Effector memory CD4-positive, alpha-beta T cell (primary cell): Measurements from ENCODE around the gene EPHB1.

Source experiments
- DNase-seq, 3 donors: peaks; one replicate each; pipeline ENCODE4 v3.0.0-alpha.2; 2020
- H3K27ac ChIP-seq: 2 replicates; pipeline ENCODE4 v1.7.0; 2013; ENCODE audit warnings: mild to moderate bottlenecking, low read length, moderate library complexity; ENCODE audit not compliant: insufficient read depth, poor library complexity, severe bottlenecking
- H3K27me3 ChIP-seq: replicated peaks from 2 replicates; pipeline ENCODE4 v1.7.0; 2013; ENCODE audit warnings: mild to moderate bottlenecking, low read length; ENCODE audit not compliant: insufficient read depth, control insufficient read depth, poor library complexity, severe bottlenecking
- H3K36me3 ChIP-seq: 2 replicates; pipeline ENCODE4 v1.7.0; 2013; ENCODE audit warnings: mild to moderate bottlenecking, low read length, moderate library complexity; ENCODE audit not compliant: control insufficient read depth, insufficient read depth
- H3K4me1 ChIP-seq: 2 replicates; pipeline ENCODE4 v1.7.0; 2013; ENCODE audit warnings: low read length, mild to moderate bottlenecking; ENCODE audit not compliant: control insufficient read depth, insufficient read depth, poor library complexity, severe bottlenecking
- H3K4me3 ChIP-seq: 2 replicates; pipeline ENCODE4 v1.7.0; 2013; ENCODE audit warnings: low read length, low read depth, mild to moderate bottlenecking; ENCODE audit not compliant: insufficient read depth, poor library complexity, severe bottlenecking
- H3K9me3 ChIP-seq: 2 replicates; pipeline ENCODE4 v1.7.0; 2013; ENCODE audit warnings: mild to moderate bottlenecking, low read length, moderate library complexity; ENCODE audit not compliant: control insufficient read depth

The EPHB1 gene

DNA sequence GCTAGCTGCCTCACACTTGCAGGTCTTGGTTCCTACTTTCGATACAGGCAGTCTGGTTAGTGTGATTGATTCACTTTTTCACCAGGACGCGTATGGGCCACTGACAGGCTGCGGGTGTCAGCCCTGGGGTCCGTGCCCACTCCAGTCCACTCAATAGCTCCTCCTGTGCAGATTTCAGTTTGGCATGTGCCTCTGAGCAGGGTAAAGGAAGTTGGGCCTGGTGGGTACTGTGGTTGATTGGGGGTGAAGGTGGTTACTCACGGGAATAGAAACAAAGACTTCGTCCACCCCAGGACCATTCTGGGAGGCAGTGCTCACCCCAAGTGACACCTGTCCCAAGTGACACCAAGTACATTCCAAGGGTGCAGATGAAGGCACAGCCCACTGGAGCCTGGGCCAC is 62.3 kb downstream of the EPHB1 start:
- Histone ChIP-seq H3K4me1 (no peaks in the 10 kb centered on the region), H3K27ac (no peak overlapping the region), H3K9me3 (no peaks in the 10 kb centered on the region), H3K36me3 (no peaks in the 10 kb centered on the region), H3K27me3 (no peaks in the 10 kb centered on the region), H3K4me3 (no peak overlapping the region)
- DNase-seq, result no peak

DNA sequence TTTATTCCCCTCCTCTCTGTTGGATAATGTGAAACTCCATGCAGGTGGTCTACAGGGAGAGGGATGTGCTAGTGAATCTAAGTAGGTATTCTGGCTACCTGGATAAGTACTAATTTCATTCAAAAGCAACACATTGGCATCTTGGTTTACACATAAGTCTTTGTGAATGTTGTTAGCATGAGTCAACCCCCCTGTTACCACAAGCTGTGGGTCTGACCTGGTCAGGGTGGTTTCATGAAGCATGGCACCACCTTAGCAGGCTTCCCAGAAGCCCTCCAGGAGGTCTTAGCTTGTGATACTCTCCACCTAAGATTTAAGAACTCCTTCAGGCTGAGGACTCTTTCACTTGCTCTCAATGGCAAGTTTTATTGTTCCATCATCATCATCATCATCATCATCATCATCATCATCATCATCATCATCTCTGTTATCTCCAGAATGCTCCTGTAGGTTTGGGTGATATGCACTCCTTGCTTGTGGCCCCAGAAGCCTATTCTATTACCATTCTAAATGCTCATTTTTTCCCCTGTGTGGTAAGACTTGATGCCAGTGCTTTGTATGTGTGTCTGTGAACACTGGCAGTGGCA is 62.8 kb downstream of the EPHB1 start:
- DNase-seq, result no peak
- Histone ChIP-seq H3K9me3 (no peaks in the 10 kb centered on the region), H3K27me3 (no peaks in the 10 kb centered on the region), H3K36me3 (no peaks in the 10 kb centered on the region), H3K4me3 (no peak overlapping the region), H3K27ac (no peak overlapping the region), H3K4me1 (no peaks in the 10 kb centered on the region)

DNA sequence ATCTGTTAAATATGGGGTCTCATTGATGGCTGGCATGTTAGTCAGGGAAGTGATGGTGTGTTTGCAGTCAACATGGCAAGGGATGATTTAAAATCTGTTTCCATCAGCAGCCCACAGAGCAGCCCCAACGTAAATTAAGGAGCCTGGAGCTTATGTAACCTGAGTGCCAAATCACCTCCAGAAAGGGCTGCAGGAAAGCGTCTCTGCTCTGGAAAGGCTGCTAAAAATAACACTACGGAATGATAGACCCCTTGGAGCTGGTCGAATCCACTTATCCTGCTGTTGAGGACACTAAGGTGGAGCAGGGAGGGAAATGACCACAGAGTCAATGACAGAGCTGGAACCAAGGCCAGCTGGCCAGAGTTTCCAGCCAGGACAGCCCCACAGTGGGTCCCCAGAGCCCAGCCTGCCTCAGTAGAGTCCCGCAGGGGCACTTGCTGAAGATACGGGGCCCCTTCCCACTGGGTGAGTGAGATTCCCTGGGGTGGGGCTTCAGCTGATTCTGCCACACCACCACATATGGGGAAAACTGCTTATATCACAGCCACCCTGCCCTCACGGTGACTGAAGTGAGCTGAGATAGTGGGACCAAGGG is 63.5 kb downstream of the EPHB1 start:
- Histone ChIP-seq H3K36me3 (no peaks in the 10 kb centered on the region), H3K4me1 (no peaks in the 10 kb centered on the region), H3K27me3 (no peaks in the 10 kb centered on the region), H3K4me3 (no peak overlapping the region), H3K9me3 (no peaks in the 10 kb centered on the region), H3K27ac (no peak overlapping the region)
- DNase-seq, result no peak

DNA sequence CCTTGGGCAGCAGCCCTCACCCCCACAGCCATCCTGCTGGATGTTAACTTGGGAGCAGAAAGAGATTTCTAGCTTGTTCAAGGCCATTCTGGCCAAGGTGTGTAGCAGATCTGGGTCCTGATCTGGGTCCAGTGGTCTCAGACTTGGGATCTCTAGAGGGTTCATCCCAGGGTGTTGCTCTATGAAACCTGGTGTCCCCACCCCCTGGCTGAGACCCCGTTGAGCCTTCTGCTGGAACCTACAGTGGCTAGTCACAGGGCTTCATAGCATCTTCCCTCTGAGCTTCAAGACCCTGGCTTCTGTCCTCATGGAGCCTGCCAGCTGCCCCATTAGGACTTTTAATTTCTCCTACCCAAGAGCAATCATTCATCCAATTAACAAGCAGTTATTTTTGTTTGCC is 64.3 kb downstream of the EPHB1 start:
- no peaks in the 10 kb centered on the region for H3K36me3 ChIP-seq
- H3K4me1 ChIP-seq, result no peaks in the 10 kb centered on the region
- no peak for DNase-seq
- H3K9me3 ChIP-seq, result no peaks in the 10 kb centered on the region
- H3K27ac ChIP-seq, result no peak overlapping the region
- H3K27me3 ChIP-seq, result no peaks in the 10 kb centered on the region
- no peak overlapping the region for H3K4me3 ChIP-seq

DNA sequence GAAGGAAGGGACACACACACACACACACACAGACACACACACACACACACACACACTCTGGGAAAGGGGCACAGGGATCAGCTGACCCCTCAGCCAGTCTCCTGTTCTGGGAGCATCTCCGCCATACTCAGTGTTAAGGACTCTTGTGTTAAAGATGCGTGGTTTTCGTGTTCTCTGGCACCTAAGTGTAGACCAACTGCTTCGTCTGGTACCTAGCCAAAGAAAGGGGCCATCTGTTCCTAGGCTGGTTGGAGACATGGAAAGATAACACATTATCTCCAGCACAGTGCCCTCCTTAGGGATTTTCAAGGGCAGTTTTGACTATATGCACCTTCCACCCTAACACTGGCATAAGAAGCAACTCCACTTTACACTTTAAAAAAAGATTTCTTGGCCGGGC is 65.1 kb downstream of the EPHB1 start:
- no peaks in the 10 kb centered on the region for H3K9me3 ChIP-seq
- no peak overlapping the region for H3K27ac ChIP-seq
- H3K4me1 ChIP-seq, result no peaks in the 10 kb centered on the region
- no peaks in the 10 kb centered on the region for H3K36me3 ChIP-seq
- H3K27me3 ChIP-seq, result no peaks in the 10 kb centered on the region
- DNase-seq, result no peak
- no peak overlapping the region for H3K4me3 ChIP-seq

DNA sequence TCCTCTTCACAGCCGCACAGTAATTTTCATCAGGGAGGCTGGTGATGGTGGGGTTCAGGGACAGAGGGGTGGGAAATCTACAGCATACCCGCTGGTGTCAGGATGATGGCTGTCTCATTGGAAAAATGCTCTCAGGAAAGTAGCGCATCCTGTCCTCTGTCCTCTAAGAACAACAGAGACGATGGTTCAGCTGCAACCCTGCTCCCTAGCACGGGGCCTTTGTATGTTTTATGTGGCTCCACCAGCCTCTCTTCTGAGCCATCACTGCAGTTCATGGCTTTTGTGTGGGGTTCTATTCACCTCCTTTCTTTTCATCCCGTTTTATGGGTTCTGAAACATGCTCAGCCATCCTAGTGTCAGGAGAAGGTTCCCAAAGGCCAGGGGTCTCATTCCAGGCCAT is 68.9 kb downstream of the EPHB1 start:
- H3K27me3 ChIP-seq, result no peaks in the 10 kb centered on the region
- H3K9me3 ChIP-seq, result no peaks in the 10 kb centered on the region
- H3K27ac ChIP-seq, result no peak overlapping the region
- no peaks in the 10 kb centered on the region for H3K4me1 ChIP-seq
- no peak overlapping the region for H3K4me3 ChIP-seq
- DNase-seq, result no peak
- no peaks in the 10 kb centered on the region for H3K36me3 ChIP-seq

DNA sequence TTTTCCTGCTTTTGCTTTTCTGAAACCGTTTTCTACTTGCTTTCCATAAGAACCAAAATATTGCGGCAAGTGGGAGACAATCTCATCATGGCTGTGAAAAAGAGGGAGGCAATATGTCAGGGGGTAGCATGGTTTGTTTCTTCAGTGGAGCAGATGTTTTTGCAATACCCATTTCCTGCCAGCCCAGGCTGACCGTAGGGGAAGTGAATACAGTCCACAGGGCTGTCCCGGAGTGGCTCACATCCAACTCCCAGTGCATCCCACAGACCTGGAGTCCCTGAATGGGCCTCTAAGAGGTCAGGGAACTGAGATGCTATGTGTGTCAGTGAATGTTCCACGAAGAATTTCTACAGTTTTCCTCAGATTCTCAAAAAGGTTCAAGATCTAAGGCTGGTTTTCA is 69.6 kb downstream of the EPHB1 start:
- Histone ChIP-seq H3K27ac (no peak overlapping the region), H3K4me3 (no peak overlapping the region), H3K36me3 (no peaks in the 10 kb centered on the region), H3K4me1 (no peaks in the 10 kb centered on the region), H3K27me3 (no peaks in the 10 kb centered on the region), H3K9me3 (no peaks in the 10 kb centered on the region)
- no peak for DNase-seq

DNA sequence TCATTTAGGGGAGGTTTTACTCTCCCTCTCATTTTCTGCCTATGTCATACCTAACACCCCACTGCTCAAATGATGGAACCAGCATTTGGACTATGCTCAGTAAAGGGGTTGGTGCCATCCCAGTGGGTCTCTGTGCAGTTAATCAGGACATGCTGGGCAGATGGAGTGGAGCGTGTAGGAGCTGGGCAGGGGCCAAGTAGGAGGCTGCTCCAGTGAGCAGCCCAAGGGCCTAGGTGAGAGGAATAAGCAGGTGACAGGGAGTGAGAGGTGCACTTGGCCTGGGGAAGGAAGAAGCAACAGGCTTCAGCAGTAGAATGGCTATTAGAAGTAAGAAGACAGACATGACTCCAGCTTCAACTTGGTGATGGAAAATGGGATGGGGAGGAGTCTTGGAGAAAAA is 72.2 kb downstream of the EPHB1 start:
- Histone ChIP-seq H3K27me3 (no peaks in the 10 kb centered on the region), H3K4me3 (no peak overlapping the region), H3K36me3 (no peaks in the 10 kb centered on the region), H3K9me3 (no peaks in the 10 kb centered on the region), H3K4me1 (no peaks in the 10 kb centered on the region), H3K27ac (no peak overlapping the region)
- DNase-seq, result no peak

DNA sequence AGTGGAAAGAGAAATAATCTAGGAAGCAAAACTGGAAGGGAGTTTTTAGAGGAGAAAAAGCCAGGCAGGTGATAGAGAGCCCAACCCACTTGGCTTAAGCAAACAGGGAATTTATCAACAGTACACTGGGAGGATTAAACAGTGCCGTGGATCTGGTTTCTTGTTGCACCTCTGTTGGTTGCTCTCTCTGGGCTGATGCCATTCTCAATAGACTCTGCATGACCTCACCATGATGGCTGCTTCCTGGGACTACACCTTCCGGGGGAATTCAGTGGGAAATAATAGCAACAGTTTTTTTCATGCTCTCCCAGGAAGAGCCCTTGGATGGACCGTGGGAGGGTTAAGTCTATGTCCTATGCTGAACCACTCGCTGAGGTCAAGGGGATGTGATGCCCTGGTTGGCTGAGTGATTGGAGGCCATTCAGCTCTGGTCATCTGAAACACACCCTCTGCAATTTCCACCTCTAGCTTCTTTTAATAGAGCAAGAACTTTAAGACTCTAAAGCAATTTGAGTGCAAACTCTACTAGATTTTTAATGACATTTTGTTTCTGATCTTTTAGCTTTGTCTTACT is 74.2 kb downstream of the EPHB1 start:
- Histone ChIP-seq H3K4me3 (no peak overlapping the region), H3K27me3 (no peaks in the 10 kb centered on the region), H3K27ac (no peak overlapping the region), H3K9me3 (no peaks in the 10 kb centered on the region), H3K4me1 (no peaks in the 10 kb centered on the region), H3K36me3 (no peaks in the 10 kb centered on the region)
- DNase-seq, result no peak

DNA sequence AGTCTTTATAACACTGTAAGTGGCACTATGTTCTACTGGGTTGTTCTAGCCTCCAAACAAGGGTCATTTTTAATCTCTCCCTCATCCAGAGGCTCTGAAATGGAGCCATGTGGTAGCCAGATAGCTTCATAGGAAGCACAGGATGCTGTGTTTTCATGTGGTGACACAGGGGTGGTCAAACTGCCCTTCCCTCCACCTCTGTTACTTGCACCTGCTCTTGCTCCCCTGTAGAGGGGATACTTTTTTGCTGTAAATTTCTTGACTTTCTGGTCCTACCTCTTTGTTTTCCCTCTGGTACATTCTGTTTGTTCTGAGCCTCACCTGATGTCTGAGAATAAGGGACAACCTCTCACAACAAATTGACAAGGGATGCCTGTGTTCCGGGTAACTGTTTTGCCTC is 76.8 kb downstream of the EPHB1 start:
- Histone ChIP-seq H3K9me3 (no peaks in the 10 kb centered on the region), H3K27me3 (no peaks in the 10 kb centered on the region), H3K4me1 (no peaks in the 10 kb centered on the region), H3K4me3 (no peak overlapping the region), H3K36me3 (no peaks in the 10 kb centered on the region), H3K27ac (no peak overlapping the region)
- no peak for DNase-seq
